ENCODE results near the gene DNAI4.
A peak's percentile ranks its signal among the peaks of the same experiment; 100 is the strongest.
"Not testable (repeated sequence)": the region's sequence is repeated elsewhere in the genome, so short reads cannot be mapped to it uniquely, and the experiment has no call there.

Gene DNAI4

DNA sequence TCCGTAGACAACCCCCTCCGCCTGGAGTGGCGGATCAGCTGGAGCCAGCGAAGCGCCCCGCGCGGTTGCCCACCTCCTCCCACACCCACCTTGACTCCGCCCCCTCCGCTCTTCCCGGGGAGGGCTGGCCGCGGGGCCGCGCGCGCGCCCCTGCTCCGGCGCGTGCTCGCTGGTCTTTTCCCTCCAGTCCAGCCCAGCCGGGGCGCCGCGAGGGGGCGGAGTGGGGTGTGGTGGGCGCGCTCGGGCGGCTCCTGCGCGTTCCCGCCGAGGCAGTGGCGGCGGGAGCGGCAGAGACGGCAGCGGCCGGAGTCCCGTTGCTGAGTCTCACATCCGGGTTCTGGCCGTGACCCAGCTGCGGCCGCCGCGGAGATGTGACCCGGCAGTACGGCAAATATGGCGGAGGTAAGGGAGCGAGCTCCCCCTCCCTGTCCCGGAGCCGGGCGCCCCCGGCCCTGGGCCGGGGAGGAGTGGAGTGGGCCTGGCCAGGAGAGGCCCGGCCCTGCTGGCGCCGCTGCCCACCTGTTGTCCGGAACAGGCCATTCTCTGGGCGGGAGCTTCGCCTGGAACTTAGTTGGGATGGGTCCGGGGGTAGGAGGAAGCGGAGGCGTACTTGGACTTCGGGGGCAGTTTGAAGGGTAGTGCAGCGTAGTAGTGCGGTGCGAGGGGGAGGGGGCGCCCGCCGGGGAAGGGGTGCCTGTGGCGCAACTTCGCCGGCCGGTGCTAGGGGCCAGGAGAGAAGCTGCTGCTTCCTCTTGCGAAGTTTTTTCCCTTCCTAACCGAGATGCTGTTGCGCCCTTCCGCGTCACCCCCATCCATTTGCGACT lies 5.6 kb upstream of the DNAI4 start:
- peak; percentile 80 to 86 for DNase-seq (ENCODE audit: low read depth in 1 of 2, low spot score in 1 of 2)

DNA sequence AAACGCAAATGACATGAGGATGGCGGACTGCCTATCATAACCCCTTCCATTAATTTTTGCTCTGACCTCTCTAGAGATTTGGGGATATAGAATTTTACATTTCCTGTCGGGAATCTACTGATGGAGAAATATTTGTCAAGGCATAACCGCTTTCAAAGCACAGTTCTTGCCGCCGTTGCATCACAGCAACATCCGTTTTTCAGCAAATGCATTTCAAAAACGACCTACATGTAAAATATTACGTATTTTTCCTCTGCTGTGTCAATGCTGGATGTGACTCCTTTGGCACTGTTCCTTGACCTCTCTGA lies 5.0 kb upstream of the DNAI4 start:
- DNase-seq (ENCODE audit: low read depth in 1 of 2, low spot score in 1 of 2) = no peak

DNA sequence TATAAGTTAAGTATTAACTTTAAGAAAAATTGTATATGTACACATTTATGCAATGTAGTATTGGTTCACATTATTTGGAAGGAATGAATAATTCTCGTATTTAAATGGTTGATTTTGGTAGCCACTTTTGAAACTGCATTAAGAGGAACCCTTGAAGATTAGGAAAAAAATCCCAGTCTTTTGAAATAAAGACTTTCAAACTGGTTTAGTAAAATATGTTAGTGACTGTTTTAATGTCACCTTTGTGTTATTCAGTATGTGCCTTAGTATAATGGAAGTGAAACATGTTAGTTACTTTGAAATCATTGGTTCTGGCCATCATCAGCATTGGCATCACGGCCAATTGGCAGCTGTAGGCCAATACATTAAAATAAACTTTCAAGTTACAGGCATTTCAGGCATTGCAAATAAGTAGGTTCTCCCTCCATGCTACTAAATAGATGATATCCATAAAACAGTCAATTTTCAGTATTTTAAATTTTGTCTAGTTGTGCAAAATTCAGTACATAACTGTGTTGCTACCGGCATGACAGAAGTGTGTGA lies 4.6 kb upstream of the DNAI4 start:
- no peak for DNase-seq (ENCODE audit: low read depth in 1 of 2, low spot score in 1 of 2)

DNA sequence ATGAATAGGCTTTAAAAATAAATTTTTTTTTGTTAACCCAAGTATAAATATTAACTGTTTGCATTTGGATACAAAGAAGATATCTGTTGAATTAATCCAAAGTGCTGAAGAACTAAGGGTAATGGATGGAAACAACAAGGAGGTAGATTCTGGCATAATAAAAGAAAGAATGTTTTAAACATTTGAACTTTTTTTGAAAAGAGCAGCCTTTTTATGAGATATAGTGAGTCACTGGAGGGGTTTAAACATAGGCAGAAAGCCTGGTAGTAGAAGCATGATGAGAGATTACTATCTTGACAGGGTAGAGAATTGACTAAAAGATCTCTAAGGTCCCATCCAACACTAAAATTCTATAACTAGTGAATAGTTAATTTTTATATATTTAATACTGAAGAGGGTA lies 2.9 kb upstream of the DNAI4 start:
- DNase-seq (ENCODE audit: low read depth in 1 of 2, low spot score in 1 of 2) = no peak

DNA sequence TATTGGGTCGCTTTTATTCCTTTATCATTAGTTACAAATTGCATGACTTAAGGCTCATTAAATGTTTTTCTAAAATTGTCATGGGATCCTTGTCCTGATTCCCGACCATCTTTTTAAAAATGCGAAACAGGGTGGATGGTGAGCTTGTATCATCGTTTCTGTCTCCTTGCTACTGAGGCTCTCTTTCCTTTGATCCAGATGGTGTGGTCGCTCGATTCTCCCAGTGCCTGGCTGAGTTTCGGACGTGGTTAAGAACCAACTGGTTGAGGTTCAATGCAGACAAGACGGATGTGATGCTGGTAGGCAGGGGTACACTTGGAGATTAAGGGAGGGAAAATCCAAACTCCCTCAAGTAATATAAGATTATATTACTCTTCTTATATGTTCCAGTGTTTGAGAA lies 1.3 kb upstream of the DNAI4 start:
- DNase-seq (ENCODE audit: low read depth in 1 of 2, low spot score in 1 of 2) = no peak

DNA sequence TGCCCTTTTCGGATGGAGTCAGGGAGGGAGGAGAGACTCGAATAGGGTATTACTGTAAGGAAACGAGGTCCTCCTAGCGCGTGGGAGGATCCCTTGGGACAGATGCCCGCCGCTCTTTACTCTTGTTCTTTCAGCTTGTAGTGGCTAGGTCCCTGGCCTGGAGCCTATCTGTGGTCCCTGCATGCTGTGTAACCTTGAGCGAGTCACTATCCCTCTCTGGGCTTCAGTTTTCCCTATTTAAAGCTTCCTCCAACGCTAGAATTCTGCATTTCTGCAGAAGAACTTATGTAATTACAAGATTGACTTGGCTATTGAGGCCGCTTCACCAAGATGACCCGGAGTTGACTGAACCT lies 878 bp upstream of the DNAI4 start:
- DNase-seq (ENCODE audit: low read depth in 1 of 2, low spot score in 1 of 2) = no peak

DNA sequence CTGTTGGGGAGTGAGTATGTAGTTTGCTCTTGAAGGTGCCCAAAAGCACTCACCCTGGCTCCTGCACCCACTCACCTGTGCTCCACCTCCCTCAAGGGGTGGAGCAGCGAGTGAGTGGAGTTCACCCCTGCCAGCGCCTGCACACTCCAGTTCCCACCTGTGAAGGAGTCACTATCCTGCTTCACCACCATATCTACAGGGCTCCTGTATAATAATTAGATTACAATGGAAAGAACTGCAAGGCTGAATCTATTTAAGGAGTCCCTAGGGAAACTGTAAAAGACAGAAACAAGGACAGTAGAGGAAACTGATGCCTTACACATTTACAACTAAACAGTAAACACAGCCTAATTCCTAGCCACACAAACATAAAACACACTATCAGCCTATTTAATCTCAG lies 4.1 kb downstream of the DNAI4 start:
- no peak for DNase-seq (ENCODE audit: low read depth in 1 of 2, low spot score in 1 of 2)

DNA sequence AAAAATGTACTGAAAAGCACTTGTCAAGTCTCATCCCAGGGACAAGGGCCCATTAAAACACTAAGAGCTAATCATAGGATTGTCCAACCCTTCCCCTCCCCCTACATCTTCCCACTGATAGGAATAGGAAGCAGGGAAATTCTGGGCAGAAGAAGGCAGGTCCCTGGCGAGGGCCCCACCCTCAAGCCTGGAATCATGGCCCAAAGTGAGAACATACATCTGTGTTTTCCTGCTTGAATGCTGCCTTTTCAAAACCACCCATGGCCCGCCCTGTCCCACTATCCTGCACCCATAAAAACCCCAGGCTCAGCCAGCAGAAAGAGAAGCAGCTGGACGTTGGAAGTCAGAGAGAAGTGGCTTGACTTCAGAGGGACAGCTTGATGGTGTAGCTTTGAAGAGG lies 4.8 kb downstream of the DNAI4 start:
- DNase-seq (ENCODE audit: low read depth in 1 of 2, low spot score in 1 of 2) = no peak

DNA sequence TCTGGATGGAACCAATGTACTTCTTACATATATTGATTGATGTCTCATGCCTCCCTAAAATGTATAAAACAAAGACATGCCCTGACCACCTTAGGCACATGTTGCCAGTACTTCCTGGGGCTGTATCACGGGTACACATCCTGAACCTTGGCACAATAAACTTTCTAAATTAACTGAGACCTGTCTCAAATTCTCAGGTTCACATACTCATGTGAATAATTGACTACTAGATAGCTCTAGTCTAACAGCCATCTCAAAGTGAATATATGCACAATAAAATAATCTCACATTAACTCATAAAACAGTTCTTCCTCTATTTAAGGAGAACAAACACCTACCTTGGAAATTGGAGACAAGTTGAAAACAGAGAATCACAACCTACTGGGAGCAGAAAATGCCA lies 5.6 kb downstream of the DNAI4 start:
- no peak for DNase-seq (ENCODE audit: low read depth in 1 of 2, low spot score in 1 of 2)

DNA sequence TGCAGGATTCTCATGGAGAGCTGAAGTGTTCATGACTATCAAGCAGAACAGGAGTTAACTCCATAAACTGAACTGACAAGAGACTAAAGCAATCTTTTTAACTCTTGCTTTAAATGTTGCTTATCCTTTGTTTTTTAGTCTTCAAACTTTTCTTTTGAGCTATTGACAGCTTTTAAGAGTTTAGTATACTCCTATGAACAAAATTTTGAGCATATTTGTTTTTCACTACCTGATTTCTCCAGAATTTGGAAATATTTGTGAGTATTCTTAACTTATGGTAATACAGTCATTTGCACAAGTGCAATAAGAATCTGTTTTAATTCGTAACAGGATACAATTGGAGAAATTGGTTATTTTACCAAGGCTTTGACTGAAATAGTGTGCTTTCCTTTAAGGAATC lies 7.2 kb downstream of the DNAI4 start:
- DNase-seq (ENCODE audit: low read depth in 1 of 2, low spot score in 1 of 2) = no peak

DNA sequence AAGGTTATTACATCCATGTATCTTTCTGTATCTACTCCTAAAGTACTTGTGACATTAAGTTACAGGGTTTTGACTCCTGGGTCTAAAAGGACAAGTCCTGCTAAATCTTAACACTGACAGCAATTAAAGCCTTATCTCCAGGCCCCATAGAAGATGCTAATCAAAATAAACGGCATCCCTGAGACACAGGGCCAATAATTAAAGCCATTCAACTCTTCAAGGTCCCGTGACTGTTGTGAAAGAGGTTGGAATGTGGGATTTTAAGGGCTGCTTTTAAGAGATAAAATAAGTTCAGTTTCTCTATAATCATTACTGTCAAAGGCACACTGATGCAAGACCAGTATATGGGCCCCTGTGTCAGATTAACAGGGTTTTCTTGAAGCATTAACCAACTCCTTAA lies 8.3 kb downstream of the DNAI4 start:
- no peak for DNase-seq (ENCODE audit: low read depth in 1 of 2, low spot score in 1 of 2)

DNA sequence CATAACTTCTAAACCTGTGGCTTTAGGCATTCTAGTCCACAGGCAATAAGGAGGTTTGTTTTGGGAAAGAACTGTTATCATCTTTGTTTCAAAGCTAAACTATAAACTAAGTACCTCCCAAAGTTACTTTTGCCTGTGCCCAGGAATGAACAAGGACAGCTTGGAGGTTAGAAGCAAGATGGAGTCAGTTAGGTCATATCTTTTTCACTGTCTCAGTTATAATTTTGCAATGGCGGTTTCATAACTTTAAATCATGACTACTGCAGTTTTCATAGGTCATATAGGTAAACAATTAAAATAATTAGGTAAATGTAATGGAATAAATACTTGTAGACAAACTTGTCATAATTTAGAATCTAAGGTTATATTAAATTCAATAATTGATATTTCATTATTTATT lies 9.5 kb downstream of the DNAI4 start:
- not testable (repeated sequence) for DNase-seq (ENCODE audit: low read depth in 1 of 2, low spot score in 1 of 2)

DNA sequence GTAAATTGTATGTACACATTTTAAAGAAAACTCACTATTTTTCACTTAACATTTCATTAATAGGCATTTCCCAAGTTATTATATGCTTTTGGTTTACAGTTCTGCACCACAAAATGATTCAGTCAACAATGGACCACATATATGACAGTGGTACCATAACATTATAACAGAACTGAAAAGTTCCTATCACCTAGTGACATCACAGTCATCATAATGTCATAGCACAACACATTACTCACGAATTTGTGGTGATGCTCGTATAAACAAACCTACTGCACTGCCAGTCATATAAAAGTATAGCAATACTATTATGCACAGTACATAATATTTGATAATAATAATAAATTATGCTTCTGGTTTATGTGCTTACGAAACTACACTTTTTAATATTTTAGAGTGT lies 30.9 kb downstream of the DNAI4 start:
- no peak for DNase-seq (ENCODE audit: low read depth in 1 of 2, low spot score in 1 of 2)

DNA sequence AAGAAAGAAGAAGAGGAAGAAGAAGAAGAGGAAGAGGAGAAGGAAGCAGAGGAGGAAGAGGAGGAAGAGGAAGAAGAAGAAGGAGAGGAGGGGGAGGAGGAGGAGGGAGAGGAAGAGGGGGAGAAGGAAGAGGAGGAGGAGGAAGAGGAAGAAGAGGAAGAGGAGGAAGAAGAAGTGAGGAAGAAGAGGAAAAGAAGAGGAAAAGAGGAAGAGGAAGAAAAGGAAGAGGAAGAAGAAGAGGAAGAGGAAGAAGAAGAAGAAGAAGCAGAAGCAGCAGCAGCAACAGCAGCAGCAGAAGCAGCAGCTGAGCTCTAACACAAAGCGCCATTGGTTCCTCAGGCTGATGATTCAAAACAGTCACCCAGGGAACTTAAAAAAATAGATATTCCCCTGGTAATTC lies 34.0 kb downstream of the DNAI4 start:
- DNase-seq (ENCODE audit: low read depth in 1 of 2, low spot score in 1 of 2) = no peak

DNA sequence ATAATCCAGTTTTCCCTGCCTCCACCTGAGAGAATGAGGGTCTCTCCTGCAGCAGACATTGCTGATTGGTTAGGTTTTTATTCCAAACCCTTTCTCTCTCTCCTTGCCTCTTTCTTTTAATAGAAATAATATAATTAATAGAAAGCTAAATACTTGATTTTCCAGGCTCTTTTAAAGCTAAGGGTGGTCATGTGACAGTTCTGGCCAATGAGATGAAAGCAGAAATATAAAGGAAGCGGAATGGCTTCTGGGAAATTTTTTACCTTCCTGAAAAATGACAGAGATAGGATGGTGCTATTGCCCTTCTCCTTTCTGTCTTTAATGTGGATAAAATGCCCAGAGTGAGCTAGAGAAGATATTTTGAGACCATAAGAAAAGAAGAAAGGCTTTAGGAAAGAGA lies 35.6 kb downstream of the DNAI4 start:
- DNase-seq (ENCODE audit: low read depth in 1 of 2, low spot score in 1 of 2) = no peak

DNA sequence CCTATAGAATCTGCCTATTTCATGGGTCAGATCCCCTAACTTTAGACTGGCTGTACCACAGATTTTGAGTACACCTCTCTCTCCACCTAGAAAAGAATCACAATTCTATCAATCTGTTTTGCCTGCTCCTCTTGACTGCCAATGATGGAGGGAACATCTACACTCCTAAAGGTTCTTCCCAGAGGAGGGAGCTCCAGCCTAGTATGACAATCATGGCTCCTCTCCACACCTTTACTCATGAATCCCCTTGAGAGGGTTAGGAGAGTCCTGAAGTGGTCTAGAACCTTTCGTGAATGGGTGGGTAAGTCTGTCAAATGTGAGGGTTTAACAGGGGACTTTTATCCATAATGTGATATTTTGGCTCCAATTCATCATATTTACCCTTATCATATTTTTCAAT lies 48.0 kb downstream of the DNAI4 start:
- DNase-seq (ENCODE audit: low read depth in 1 of 2, low spot score in 1 of 2) = no peak

DNA sequence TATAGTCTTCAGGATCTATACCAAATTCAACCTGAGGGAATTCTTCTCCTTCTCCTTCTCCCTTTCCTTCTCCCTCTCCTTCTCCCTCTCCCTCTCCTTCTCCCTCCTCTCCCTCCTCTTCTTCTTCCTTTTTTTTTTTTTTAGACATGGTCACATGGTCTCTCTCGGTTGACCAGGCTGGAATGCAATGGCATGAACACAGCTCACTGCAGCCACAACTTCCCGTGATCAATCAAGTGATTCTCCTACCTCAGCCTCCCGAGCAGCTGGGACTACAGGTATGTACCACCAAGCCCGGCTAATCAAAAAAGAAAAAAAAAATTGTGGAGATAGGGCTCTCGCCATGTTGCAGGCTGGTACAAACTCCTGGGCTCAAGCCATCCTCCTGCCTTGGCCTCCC lies 51.5 kb downstream of the DNAI4 start:
- no peak for DNase-seq (ENCODE audit: low read depth in 1 of 2, low spot score in 1 of 2)

DNA sequence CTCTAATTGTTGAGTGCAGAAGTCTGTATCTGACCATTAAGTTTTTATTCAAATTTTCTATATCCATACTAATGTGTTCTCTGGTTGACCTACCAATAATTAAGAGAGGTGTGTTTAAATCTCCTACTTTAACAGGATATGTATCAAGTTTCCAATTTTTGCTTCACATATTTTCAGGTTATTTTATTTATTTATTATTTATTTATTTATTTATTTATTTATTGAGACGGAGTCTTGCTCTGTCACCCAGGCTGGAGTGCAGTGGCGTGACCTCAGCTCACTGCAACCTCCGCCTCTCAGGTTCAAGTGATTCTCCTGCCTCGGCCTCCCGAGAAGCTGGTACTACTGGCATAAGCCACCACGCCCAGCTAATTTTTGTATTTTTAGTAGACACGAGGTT lies 52.6 kb downstream of the DNAI4 start:
- not testable (repeated sequence) for DNase-seq (ENCODE audit: low read depth in 1 of 2, low spot score in 1 of 2)

DNA sequence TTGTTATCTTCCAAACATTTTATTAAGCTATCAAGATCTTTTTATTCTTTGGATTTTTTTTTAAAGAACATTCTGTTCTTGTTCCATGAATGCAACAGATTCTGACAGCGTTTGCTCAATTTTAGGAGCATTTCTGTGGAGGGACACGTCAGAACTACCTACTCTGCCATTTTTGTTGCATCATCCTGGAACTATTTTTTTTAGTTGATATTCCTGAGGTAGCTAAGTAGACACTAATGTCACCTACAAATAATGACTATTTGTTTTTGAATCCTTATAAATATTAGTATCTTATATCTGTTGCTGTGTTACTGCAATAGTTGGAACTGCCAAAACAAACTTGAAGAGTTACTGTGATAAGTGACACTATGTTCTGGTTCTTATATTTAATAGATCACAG lies 57.2 kb downstream of the DNAI4 start:
- no peak for DNase-seq (ENCODE audit: low read depth in 1 of 2, low spot score in 1 of 2)

DNA sequence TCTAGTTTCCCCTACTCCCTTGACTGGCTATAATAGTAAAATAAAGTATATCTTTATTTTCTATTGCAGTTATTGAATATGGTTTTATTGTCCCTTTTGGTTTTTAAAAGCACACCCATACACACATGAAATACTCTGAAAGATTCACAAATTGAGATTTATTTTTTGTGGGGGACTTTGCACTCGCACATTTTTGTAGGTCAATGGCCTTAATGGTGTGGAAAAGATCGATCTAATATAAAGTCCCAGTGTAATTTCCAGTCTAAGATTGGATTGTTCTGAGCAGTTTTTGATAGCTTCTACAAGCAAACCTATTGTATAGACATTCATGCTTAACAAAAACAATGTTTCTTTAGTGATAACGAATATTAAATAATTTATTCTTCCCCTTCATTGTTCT lies 64.1 kb downstream of the DNAI4 start:
- no peak for DNase-seq (ENCODE audit: low read depth in 1 of 2, low spot score in 1 of 2)

DNA sequence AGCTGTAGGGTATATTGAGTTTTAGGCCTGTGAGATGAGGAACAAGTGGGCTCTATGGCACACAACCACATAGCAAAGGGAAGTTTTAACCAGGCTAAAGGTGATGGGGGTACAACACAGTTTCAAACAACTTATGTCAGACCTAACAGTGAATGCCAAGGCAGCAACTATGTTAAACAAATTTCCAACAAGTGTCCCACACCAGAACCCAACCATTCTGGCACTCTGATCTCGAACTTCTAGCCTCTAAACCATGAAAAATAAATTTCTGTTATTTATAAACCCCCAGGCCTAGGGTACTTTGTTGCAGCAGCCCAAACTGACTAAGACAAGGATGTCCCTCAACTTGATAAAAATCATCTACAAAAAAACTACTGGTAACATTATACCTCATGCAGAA lies 71.3 kb downstream of the DNAI4 start:
- DNase-seq (ENCODE audit: low read depth in 1 of 2, low spot score in 1 of 2) = no peak

DNA sequence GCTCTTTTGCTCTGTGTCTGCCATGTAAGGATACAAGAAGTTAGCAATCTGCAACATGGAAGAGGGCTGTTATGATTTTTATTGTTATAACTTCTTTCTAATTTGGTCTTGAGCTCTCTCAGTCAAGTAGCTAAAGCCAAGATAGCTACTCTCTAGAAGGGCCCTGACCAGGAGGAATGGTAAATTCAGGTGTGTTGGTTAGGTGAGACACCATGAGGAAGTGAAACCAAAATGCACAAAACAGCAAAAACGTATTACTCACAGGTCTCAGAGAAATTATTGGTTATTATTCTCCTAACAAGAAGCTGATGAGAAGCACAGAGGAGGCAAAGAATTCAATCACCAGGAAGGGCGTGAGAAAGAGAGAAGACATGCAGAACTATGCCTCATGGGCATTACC lies 71.8 kb downstream of the DNAI4 start:
- no peak for DNase-seq (ENCODE audit: low read depth in 1 of 2, low spot score in 1 of 2)

DNA sequence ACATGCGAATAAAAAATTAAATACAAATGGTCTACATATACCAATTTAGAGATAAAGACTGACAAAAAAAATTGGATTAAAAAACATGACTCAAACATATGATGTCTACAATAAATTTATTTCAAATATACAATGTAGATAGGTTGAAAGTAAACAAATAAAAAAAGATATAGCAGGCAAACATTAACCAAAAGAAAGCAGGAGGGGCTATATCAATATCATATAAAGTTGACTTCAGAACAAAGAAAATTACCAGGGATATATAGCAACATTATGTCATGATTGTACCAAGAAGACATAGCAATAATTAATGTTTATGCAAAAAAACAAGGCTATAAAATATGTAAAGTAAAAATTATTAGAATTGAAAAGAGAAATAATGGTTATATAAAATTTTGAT lies 73.7 kb downstream of the DNAI4 start:
- no peak for DNase-seq (ENCODE audit: low read depth in 1 of 2, low spot score in 1 of 2)

DNA sequence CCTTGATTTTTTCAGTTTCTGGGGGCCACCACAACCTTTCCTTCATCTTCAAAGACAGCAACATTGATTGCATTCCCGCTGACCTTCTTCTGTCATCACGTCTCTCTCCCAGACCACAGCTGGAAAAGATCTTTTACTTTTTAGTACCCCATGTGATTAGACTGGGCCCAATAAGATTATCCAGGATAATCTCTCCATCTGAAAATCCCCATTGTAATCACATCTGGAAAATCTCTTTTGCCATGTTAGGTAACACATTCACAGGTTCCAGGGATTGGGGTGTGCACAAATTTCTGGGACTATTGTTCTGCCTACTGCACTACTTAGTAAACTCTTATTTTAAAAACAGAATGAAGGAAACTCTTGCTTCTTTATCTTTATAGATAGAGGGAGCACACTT lies 76.5 kb downstream of the DNAI4 start:
- no peak for DNase-seq (ENCODE audit: low read depth in 1 of 2, low spot score in 1 of 2)

Measured in activated CD4-positive, alpha-beta T cell treated with anti-CD3 and anti-CD28 coated beads, Interleukin-2, amount 50 U/mL, for 24 hours (primary cell).